HL-60 (cell line): ENCODE measurements around the gene B4GALNT4.

Experiments used
- DNase-seq, 2 experiments: peaks; one replicate each; pipeline ENCODE4 v3.0.0-alpha.2; 2010 to 2020; ENCODE audit warnings: low read depth in 1 of 2, low spot score in 1 of 2
- H3K27ac ChIP-seq: fragments of 250-450 bp; sonication (Bioruptor Pico); replicated peaks from 2 replicates; pipeline ENCODE4 v1.5.1; 2020; ENCODE audit warnings: mild to moderate bottlenecking, moderate library complexity
- H3K27me3 ChIP-seq: fragments of 250-450 bp; sonication (Bioruptor Pico); 2 replicates; pipeline ENCODE4 v1.5.1; 2021; ENCODE audit warnings: mild to moderate bottlenecking, moderate library complexity; ENCODE audit not compliant: insufficient read depth, poor library complexity, severe bottlenecking
- H3K4me3 ChIP-seq: replicated peaks from 2 replicates; pipeline ENCODE4 v1.5.1; 2011; ENCODE audit warnings: mild to moderate bottlenecking, control low read depth, low read length; ENCODE audit not compliant: insufficient read depth
- GABPA ChIP-seq: IDR thresholded peaks from 2 replicates; pipeline ENCODE4 v1.6.1; 2012; ENCODE audit warnings: low read depth
- POLR2AphosphoS5 ChIP-seq: IDR thresholded peaks from 2 replicates; pipeline ENCODE4 v1.6.1; 2012; ENCODE audit warnings: low read depth
- SPI1 ChIP-seq: IDR thresholded peaks from 2 replicates; pipeline ENCODE4 v1.6.1; 2012; ENCODE audit warnings: low read depth, mild to moderate bottlenecking, borderline replicate concordance
- TF ChIP-seq, protein P1 (sequence below): IDR thresholded peaks from 2 replicates; pipeline ENCODE4 v1.6.1; 2012; ENCODE audit warnings: low read depth; ENCODE audit not compliant: insufficient replicate concordance
- TF ChIP-seq, protein P2 (sequence below): IDR thresholded peaks from one replicate; pipeline ENCODE4 v1.5.1; 2011; ENCODE audit warnings: low read length, control low read depth, inconsistent platforms; ENCODE audit not compliant: insufficient read depth

Gene B4GALNT4

DNA sequence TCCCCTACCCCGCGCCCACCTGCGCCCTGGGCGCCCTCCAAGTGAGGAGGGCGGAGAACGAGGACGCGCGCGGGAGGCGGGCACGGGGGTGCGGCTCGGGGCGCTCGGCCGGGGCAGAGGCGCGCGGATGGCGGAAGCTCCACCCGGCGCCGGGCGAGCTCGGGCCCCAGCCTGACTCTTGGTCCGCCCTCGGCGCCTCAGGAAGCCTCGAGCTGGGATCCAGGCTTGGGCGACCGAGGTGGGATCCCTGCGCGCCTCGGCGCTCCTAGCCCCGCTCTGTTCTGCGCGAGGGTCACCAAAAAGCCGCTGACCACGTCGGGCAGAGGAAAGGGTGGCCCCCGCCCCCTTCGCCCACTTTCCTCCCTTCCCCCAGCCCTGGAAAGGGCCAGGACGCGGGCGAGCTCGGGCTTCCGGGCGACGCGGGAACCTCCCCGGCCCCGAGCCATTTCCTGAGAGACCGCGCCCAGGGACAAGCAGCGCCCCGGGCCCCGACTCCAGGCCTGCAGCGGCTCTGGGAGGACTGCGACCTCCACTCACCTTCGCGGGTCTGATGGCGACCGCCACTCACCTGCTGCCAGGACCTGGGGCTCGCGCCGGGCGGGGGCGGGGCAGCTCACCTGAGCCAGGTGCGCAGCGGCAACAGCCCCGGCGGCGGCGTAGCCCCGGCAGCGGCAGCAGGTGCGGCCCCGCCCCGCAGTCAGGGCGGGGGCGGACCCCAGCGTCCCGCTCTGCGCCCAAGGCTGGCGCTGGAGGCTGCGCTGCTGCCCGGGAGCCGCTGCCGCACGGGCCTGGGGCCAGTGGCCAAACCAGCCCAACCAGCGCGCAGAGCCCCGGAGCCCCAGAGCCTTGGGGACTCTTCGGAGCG is 47.7 kb downstream of the B4GALNT4 start:
- DNase-seq, result peak; percentile 56 to 57
- TF ChIP-seq, protein P1, sequence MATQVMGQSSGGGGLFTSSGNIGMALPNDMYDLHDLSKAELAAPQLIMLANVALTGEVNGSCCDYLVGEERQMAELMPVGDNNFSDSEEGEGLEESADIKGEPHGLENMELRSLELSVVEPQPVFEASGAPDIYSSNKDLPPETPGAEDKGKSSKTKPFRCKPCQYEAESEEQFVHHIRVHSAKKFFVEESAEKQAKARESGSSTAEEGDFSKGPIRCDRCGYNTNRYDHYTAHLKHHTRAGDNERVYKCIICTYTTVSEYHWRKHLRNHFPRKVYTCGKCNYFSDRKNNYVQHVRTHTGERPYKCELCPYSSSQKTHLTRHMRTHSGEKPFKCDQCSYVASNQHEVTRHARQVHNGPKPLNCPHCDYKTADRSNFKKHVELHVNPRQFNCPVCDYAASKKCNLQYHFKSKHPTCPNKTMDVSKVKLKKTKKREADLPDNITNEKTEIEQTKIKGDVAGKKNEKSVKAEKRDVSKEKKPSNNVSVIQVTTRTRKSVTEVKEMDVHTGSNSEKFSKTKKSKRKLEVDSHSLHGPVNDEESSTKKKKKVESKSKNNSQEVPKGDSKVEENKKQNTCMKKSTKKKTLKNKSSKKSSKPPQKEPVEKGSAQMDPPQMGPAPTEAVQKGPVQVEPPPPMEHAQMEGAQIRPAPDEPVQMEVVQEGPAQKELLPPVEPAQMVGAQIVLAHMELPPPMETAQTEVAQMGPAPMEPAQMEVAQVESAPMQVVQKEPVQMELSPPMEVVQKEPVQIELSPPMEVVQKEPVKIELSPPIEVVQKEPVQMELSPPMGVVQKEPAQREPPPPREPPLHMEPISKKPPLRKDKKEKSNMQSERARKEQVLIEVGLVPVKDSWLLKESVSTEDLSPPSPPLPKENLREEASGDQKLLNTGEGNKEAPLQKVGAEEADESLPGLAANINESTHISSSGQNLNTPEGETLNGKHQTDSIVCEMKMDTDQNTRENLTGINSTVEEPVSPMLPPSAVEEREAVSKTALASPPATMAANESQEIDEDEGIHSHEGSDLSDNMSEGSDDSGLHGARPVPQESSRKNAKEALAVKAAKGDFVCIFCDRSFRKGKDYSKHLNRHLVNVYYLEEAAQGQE, result no peak
- no peak for TF ChIP-seq POLR2AphosphoS5
- no peak; the same call in 1 of the 2 replicates for TF ChIP-seq GABPA
- TF ChIP-seq, protein P2, sequence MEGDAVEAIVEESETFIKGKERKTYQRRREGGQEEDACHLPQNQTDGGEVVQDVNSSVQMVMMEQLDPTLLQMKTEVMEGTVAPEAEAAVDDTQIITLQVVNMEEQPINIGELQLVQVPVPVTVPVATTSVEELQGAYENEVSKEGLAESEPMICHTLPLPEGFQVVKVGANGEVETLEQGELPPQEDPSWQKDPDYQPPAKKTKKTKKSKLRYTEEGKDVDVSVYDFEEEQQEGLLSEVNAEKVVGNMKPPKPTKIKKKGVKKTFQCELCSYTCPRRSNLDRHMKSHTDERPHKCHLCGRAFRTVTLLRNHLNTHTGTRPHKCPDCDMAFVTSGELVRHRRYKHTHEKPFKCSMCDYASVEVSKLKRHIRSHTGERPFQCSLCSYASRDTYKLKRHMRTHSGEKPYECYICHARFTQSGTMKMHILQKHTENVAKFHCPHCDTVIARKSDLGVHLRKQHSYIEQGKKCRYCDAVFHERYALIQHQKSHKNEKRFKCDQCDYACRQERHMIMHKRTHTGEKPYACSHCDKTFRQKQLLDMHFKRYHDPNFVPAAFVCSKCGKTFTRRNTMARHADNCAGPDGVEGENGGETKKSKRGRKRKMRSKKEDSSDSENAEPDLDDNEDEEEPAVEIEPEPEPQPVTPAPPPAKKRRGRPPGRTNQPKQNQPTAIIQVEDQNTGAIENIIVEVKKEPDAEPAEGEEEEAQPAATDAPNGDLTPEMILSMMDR, result no peak
- TF ChIP-seq SPI1, result no peak
- Histone ChIP-seq H3K27me3 (no peaks in the 10 kb centered on the region), H3K27ac (peak overlapping the region; percentile 86), H3K4me3 (peak overlapping the region; percentile 44)

DNA sequence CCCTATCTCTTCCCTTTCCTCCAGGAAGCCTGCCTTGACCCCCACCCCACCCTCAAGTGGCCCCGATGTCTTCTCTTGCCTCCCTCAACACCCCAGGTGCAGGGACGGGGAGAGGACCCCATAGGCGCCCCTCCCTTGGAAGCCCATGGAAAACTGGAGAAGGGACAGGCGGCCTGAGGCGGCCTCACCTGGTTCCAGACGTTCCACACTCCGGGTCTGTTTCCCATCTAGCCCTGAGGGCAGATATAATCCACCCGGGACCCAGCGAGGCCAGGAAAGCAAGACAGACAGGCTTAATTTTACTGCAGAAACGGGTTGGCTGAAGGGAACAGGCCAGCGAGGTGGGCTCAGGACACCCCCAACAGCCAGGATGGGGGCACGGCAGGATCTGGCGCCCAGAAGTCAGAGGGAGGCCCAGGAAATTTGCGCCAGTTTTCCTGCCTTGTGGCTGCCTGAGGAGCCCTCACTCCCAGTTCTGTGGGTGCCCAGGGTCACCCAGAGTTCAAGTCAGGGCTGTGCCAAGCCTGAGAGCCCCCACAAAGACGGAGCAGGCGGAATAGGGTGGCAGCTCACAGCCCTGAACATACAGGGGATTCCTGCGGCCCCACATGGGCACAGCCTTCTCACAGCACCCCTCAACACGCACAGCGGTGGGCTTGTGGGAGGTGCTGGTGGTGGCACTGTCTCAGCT is 48.5 kb downstream of the B4GALNT4 start:
- no peak overlapping the region for H3K4me3 ChIP-seq
- no peak overlapping the region for H3K27ac ChIP-seq
- no peak for DNase-seq
- no peaks in the 10 kb centered on the region for H3K27me3 ChIP-seq
- no peak for TF ChIP-seq SPI1
- TF ChIP-seq, protein P1, result no peak
- no peak for TF ChIP-seq GABPA
- TF ChIP-seq, protein P2, result no peak
- TF ChIP-seq POLR2AphosphoS5, result no peak

DNA sequence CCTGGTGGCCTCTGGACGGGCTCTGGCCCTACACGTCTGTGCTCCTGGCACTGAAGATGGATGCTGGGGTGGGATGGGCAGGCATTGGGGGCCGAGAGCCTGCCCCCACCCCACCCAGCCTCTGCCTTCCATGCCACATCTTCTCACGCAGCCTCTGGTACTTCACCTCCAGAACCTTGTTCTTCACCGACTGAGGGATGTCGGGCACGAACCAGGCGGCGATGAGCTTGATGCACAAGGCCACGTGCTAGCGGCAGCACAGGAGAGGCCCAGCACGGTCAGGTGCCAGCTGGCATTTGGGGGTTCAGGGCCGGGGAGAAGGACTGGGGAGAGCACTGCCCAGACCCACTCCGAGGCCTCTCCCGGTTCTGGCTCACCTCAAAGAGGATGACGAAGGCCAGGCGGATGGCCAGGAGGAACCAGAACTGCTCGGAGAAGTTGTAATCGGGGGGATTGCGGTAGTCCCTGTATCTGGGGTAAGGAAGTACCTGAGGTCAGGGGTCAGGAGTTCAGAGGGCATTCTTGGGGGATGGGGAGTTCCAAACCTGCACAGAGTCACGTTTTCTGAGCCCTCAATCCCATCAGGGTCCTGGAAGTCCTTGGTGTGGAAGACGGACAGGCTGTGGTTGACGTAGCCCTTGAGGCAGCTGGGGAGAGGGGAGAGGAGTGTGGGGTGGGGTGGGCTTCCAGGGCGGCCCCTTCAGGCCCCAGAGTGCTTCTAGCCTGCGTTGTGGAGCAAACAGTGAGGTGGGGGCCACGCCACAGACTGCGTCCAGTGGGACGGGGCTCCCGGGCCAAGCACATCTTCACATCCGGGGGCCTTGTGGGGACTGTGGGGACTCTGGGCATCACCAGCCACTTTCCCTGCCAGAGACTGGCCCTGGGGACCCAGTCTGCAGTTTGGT is 49.3 kb downstream of the B4GALNT4 start:
- no peak for TF ChIP-seq SPI1
- Histone ChIP-seq H3K27me3 (no peaks in the 10 kb centered on the region), H3K27ac (no peak overlapping the region), H3K4me3 (no peak overlapping the region)
- no peak for DNase-seq
